NCI-H128 (cell line): ENCODE data around the gene SLC39A3.

Experiments used
- DNase-seq: peaks from one replicate; lab custom pipeline; 2025; ENCODE audit not compliant: unreplicated experiment; lab: John Stamatoyannopoulos, UW

The SLC39A3 gene

GRCh38 chr19:2739602-2740313, at the start of gene SLC39A3:
SLC39A3 (minus strand) TSS chr19:2740017; CDS start chr19:2737257, 2,760 bp downstream.
- peak; percentile 96 for DNase-seq

DNA sequence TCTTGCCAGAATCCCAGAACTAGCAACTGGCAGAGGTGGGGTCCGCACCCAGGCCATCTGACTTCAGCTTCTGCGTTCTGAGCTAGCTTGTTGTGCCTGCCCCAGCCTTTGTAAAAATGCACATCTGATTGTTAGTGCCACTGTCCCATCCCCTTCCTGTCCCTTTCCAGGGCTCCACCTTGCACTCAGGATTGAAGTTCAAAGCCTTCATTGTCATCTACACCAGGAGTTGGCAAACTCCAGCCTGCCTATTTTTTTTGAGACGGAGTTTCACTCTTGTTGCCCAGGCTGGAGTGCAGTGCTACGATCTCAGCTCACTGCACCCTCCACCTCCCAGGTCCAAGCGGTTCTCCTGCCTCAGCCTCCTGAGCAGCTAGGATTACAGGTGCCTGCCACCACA, 48.4 kb upstream of the SLC39A3 start:
- no peak for DNase-seq

GRCh38 chr19:2787115-2787514, 47.3 kb upstream of the SLC39A3 start:
- no peak for DNase-seq

- DNase-seq = peak; percentile 96
Observed at GRCh38 chr19:2785244-2785997, 45.6 kb upstream of the SLC39A3 start, which contains the start of gene THOP1. THOP1 (plus strand) TSS chr19:2785503; CDS start chr19:2785663, 160 bp downstream.

GRCh38 chr19:2783781-2784145, 43.9 kb upstream of the SLC39A3 start:
- no peak for DNase-seq

- DNase-seq = peak; percentile 95
Observed at GRCh38 chr19:2782936-2783780, 43.3 kb upstream of the SLC39A3 start, which contains the start of gene SGTA. SGTA (minus strand) TSS chr19:2783273; CDS start chr19:2769068, 14,205 bp downstream.

DNA sequence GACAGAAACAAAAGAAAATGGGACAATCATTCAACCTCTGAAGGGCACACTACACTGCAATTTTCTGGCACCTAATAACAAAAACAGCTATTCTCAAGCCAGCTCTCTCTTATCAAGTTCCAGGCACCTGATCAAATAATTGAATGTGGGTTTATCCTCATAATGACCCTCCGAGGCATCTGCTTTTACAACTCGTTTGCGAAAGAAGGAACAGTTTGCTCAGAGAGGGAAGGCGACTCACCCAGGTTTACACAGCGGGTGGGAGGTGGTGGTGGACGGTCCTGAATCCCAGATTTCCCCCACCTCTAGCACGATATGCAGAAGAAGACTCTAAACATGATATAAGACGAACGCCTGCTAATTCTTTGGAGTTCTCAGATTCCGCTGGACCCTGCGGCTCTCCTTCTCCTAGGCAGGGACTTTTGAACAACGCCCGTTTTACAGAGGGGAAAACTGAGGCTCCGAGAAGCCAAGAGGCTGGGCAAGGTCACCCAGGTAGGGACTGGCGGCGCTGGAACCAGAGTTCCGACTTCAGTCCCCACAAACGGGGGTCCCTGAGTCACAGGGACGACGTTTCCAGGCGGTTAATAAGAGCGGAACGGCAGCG, 42.6 kb upstream of the SLC39A3 start:
- DNase-seq = no peak

GRCh38 chr19:2780284-2780683, 40.5 kb upstream of the SLC39A3 start:
- DNase-seq = no peak

- no peak for DNase-seq
Observed at GRCh38 chr19:2779121-2779740, 39.4 kb upstream of the SLC39A3 start.

DNA sequence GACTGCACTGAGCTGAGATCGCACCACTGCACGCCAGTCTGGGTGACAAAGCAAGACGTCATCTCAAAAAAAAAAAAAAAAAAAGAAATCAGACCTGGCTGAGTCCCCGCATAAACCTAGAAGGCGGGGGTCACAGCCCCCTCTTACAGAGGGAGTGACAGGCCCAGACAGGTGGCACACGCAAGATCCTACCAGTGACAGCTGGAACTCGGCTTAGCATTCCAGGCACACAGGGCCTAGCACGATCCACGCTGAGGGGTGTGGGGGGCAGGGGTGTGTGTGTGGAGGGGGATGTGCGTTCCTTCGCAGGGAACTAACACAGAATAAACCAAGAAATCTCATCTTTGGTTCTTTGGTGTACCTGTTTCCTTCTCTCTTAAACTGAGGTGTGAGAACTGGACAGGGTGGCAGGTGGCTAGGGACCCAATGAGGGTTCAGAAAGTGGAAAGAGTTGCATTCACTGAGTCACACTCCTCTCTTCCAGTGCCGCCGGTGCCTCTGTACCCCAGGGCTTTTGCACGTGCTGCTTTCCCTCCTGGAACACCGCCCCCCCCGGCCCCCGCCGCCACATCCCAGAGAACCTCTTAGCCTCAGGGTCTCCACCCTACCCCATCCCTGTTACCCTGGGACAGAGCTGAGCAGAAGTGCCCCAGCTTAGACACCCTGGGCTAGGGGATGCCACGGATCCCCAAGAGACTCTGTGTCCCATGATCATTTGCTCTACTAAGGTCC, 38.3 kb upstream of the SLC39A3 start:
- no peak for DNase-seq

DNA sequence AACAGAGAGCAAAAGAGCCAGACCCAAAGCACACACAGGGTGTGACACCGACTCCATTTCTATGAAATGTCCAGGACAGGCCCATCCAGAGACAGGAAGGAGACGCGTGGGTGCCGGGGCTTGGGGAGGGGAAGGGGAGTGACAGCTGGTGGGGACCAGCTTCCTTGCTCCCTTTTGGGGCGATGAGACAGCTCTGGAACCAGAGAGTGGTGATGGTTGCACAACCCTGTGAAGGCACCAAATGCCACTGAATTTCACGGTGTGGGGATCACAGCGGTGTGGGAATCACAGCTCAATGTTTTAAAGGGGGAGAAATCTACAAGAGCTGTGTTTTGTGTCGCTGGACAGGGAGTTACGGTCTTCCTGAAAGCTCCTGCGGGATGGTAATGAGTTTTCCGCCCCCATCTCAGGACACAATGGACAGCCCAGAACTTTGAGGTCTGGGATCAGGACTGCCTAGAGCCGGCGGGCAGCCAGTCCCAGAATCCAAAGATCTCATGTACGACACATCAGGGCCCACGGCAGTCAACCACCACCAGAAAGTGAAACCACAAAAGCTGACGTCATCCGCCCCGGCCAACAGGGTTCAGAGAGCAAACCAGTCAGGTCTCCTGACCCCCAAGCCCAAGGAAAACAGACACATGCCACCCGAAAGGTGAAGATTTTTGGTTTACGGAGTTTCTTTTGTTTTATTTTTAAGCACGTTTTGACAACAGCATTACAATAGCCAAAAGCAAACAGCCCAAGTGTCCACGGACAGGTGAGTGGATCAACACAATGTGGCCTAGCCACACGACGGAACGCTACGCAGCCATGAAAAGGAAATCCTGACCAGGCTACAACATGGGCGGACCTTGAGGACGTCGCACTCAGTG, 36.0 kb upstream of the SLC39A3 start:
- no peak for DNase-seq

DNA sequence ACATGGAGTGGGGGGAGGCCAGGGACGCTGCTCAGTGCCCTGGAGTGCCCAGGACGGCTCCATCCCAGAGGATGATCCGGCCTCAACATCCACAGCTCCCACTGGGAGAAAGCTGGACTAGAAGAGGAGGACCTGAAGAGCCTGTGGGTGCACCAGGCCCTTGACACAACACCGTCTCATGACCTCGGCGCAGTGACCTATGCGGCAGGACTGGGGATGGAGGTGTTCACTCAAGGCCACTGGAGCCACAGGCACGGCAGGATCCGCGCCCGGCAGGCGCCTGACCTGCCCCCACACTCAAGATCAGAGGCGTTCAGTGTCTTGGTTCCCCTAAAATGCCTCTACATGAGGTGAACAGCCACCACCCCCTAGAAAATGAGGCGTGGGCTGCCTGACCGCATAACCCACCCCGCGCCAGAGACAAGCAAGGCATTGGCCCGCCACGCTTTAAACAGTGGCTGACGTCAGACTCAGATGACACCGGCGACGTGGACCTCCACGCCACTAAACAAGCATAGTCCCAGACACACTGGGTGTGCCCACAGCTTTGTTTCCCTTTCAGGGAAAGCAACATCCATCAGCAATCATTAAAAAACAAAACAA, 35.2 kb upstream of the SLC39A3 start:
- DNase-seq = no peak

DNA sequence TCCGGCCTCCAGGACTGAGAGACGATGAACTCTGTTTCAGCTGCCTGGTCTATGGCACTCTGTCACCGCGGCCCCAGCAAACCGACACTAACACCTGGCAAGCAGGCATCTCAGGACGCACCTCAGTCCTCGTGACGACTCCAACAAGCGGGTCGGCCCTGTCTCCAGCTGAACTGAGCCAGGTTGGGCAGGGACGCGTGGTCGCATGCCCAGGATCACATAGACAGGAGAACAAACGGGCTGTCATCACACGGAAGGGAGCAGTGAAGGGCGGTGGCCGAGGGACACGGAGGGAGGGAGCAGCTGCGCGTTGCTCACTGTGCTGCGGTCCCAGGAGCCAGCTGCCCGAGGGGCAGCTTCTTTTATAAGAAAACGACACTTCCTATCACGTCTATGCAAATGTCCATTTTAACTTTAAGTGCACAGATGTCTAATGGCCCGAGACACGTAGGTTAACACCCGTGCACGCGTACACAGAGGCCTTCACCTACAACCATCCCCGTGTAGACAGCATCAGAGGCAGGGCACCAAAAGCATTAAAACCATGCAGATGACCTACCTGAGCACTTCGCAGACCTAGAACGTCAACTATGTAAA, 34.4 kb upstream of the SLC39A3 start:
- DNase-seq = no peak

DNA sequence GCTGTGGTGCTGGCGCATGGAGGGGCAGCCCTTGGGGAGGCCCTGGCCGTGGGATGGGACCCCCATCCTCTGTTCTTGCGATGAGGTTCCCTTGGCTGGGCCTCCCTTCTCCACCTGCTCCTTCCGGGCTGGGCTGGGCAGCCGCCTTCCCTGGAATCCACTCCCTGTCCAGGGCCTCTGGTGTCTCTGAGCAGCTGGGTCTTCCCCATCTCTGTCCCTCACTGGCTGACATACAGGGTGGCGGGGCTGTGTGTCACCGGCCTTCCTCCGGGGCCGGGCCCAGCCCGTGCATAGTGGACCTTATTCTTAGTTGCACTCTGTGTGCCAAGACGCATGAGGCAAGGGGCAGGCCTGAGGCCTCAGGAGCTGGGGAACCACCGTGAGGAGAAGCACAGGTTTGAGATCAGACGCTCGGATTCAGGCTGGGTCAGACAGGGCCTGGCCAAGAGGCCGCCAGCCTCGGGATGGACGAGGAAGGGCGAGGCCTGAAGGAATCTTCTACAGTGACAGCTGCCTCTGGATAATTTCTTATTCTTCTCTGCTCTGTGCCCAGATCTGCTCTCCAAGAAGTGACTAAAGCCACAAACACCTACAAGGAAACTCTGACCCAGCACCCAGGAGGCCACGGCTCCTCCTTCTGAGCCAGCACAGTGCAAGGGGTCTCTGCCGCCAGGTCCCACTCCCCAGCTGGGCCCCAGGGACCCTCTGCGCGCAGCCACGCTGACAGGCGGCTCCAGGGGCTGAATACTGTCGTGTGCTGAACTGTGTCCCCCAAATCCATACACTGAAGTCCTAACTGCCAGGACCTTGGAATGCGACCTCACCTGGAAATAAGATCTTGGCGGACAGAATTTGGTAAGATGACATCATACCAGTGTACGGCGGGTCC, 32.2 kb upstream of the SLC39A3 start:
- no peak for DNase-seq

DNA sequence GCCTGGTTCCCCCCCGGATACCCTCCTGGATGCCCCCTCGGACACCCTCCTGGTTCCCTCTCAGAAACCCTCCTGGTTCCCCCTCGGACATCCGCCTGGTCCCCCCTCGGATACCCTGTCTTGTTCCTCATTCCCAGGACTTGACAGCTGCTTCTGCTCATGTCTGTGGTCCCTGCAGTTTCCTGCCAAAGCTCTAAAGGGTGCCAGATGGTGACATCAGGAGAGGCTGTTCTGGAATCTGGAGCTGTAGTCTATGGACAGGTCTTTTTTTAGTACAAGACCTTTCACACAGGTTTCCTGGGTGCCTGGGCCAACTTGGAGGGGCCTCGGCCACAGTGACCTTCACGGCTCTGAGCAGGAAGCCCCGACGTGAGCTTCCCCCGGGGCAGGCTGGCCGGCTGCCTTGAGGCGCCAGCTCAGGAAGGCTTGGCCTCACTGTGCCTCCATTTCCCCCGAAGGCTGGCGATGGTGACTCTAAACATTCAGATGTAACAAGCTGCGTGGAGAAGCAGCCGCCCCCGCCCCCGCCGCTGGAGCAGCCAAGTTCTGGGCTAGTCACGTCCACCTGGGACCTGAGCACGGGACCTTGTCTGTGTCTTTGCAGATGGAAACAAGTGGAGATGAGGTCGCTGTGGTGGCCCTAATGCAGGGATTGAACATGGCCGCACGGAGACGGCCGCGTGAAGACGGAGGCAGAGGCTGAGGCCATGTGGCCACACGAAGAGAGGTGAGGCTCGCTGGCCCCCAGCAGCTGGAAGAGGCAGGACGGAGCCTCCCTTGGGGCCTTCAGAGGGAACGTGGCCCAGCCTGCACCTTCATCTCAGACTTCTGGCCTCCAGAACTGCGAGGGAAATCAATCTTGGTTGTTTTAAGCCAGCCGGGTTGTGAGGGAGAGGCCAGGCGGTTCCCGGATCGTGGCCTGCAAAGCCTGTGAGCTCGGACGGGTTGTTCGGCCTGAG, 30.5 kb upstream of the SLC39A3 start:
- DNase-seq = no peak

GRCh38 chr19:2769218-2769617, 29.4 kb upstream of the SLC39A3 start:
- no peak for DNase-seq
